ENCODE measurements around the gene NRXN3. TPM values are rescaled to one million over a fixed set of nuclear protein-coding genes. Genes with fewer than 3 reads are reported as not detected.

NRXN3 gene
- total RNA-seq, 4 donors from 2014 or later = 0.04 to 0.16 TPM; not detected in 2

GRCh38 chr14:79855789-79856188 lies 1685.6 kb downstream of the NRXN3 start:
- H3K27ac ChIP-seq = no peak overlapping the region
- ATAC-seq (no peak), DNase-seq (no peak)
- H3K27me3 ChIP-seq = no peaks in the 10 kb centered on the region
- intact Hi-C loops (cut with DNase I; ENCODE audit: low total_unique reads) = no loop called here
- no peak overlapping the region for H3K4me3 ChIP-seq
- H3K36me3 ChIP-seq = no peaks in the 10 kb centered on the region
- in situ Hi-C loops (cut with MboI; ENCODE audit: low sequenced_read_pairs in 4 of 4) = no loop called here
- H3K4me1 ChIP-seq = no peaks in the 10 kb centered on the region
- H3K9me3 ChIP-seq = no peaks in the 10 kb centered on the region
- TF ChIP-seq POLR2A (IDR thresholded peaks at IDR 0.05) (no peak), CTCF (IDR thresholded peaks at IDR 0.05 in 4 of 5, conservative IDR thresholded peaks at IDR 0.05 in 1 of 5) (no peak)

- ATAC-seq (no peak), DNase-seq (no peak)
- H3K27me3 ChIP-seq = no peaks in the 10 kb centered on the region
- in situ Hi-C loops (cut with MboI; ENCODE audit: low sequenced_read_pairs in 4 of 4) = no loop called here
- intact Hi-C loops (cut with DNase I; ENCODE audit: low total_unique reads) = no loop called here
- no peaks in the 10 kb centered on the region for H3K4me1 ChIP-seq
- H3K27ac ChIP-seq = no peak overlapping the region
- no peaks in the 10 kb centered on the region for H3K9me3 ChIP-seq
- no peak for TF ChIP-seq POLR2A (IDR thresholded peaks at IDR 0.05)
- H3K36me3 ChIP-seq = no peaks in the 10 kb centered on the region
- no peak overlapping the region for H3K4me3 ChIP-seq
Measured at GRCh38 chr14:79856381-79856780, 1686.2 kb downstream of the NRXN3 start.

- intact Hi-C loops (cut with DNase I; ENCODE audit: low total_unique reads) = no loop called here
- H3K27me3 ChIP-seq = no peaks in the 10 kb centered on the region
- DNase-seq (no peak), ATAC-seq (no peak)
- H3K4me3 ChIP-seq = no peak overlapping the region
- no peak overlapping the region for H3K27ac ChIP-seq
- H3K4me1 ChIP-seq = no peaks in the 10 kb centered on the region
- no peaks in the 10 kb centered on the region for H3K9me3 ChIP-seq
- TF ChIP-seq CTCF (IDR thresholded peaks at IDR 0.05 in 4 of 5, conservative IDR thresholded peaks at IDR 0.05 in 1 of 5) = no peak
- TF ChIP-seq POLR2A (IDR thresholded peaks at IDR 0.05) = no peak
- no peaks in the 10 kb centered on the region for H3K36me3 ChIP-seq
- in situ Hi-C loops (cut with MboI; ENCODE audit: low sequenced_read_pairs in 4 of 4) = no loop called here
Measured at GRCh38 chr14:79861111-79861510, 1690.9 kb downstream of the NRXN3 start.

- intact Hi-C loops (cut with DNase I; ENCODE audit: low total_unique reads) = no loop called here
- DNase-seq (no peak), ATAC-seq (no peak)
- Histone ChIP-seq H3K4me1 (no peaks in the 10 kb centered on the region), H3K27me3 (no peaks in the 10 kb centered on the region), H3K9me3 (no peaks in the 10 kb centered on the region), H3K27ac (no peak overlapping the region), H3K4me3 (no peak overlapping the region), H3K36me3 (no peaks in the 10 kb centered on the region)
- in situ Hi-C loops (cut with MboI; ENCODE audit: low sequenced_read_pairs in 4 of 4) = no loop called here
- no peak for TF ChIP-seq POLR2A (IDR thresholded peaks at IDR 0.05)
- TF ChIP-seq CTCF (IDR thresholded peaks at IDR 0.05 in 4 of 5, conservative IDR thresholded peaks at IDR 0.05 in 1 of 5) = no peak
Measured at GRCh38 chr14:79862045-79862444, 1691.9 kb downstream of the NRXN3 start.

- intact Hi-C loops (cut with DNase I; ENCODE audit: low total_unique reads) (no loop called here), in situ Hi-C loops (cut with MboI; ENCODE audit: low sequenced_read_pairs in 4 of 4) (no loop called here)
- Histone ChIP-seq H3K27ac (no peak overlapping the region), H3K9me3 (no peaks in the 10 kb centered on the region), H3K36me3 (no peaks in the 10 kb centered on the region), H3K4me1 (no peaks in the 10 kb centered on the region), H3K27me3 (no peaks in the 10 kb centered on the region), H3K4me3 (no peak overlapping the region)
- DNase-seq (no peak), ATAC-seq (no peak)
- no peak for TF ChIP-seq CTCF (IDR thresholded peaks at IDR 0.05 in 4 of 5, conservative IDR thresholded peaks at IDR 0.05 in 1 of 5)
- TF ChIP-seq POLR2A (IDR thresholded peaks at IDR 0.05) = no peak
Measured at GRCh38 chr14:79871136-79871535, 1701.0 kb downstream of the NRXN3 start.
